Liver (tissue), 9 donors: ENCODE measurements around the gene CCBE1. TPM values are rescaled to one million over a fixed set of nuclear protein-coding genes. Genes with fewer than 3 reads are reported as not detected.

Source experiments
- DNase-seq: peaks from one replicate; pipeline ENCODE4 v3.0.0-alpha.2; 2017; ENCODE audit warnings: low spot score
- H3K27ac ChIP-seq, 2 donors: one replicate each; pipeline ENCODE4 v1.7.0; 2013; ENCODE audit warnings: inconsistent platforms in 2 of 2, low read length in 2 of 2, control low read depth in 1 of 2, low read depth in 1 of 2, mild to moderate bottlenecking in 1 of 2
- H3K27me3 ChIP-seq, 4 donors: one replicate each; pipeline versions ENCODE4 v1.6.1 to v1.7.0; 2013; ENCODE audit warnings: low read length in 3 of 4, inconsistent platforms in 1 of 4, mild to moderate bottlenecking in 1 of 4, moderate library complexity in 1 of 4; ENCODE audit not compliant: control insufficient read depth in 4 of 4, insufficient read depth in 4 of 4
- H3K36me3 ChIP-seq, 4 donors: one replicate each; pipeline versions ENCODE4 v1.6.1 to v1.7.0; 2013; ENCODE audit warnings: low read length in 3 of 4, mild to moderate bottlenecking in 3 of 4, low read depth in 1 of 4, moderate library complexity in 1 of 4; ENCODE audit not compliant: control insufficient read depth in 4 of 4, insufficient read depth in 3 of 4
- H3K4me1 ChIP-seq, 4 donors: one replicate each; pipeline versions ENCODE4 v1.6.1 to v1.7.0; 2013; ENCODE audit warnings: low read length in 3 of 4, mild to moderate bottlenecking in 3 of 4, moderate library complexity in 1 of 4; ENCODE audit not compliant: control insufficient read depth in 4 of 4, insufficient read depth in 4 of 4
- H3K4me3 ChIP-seq, 3 donors: one replicate each; pipeline versions ENCODE4 v1.6.1 to v1.7.0; 2013; ENCODE audit warnings: low read length in 3 of 3, control low read depth in 1 of 3, low read depth in 1 of 3, mild to moderate bottlenecking in 1 of 3
- H3K9ac ChIP-seq, 2 donors: one replicate each; pipeline ENCODE4 v1.7.0; 2013; ENCODE audit warnings: low read length in 2 of 2, mild to moderate bottlenecking in 2 of 2, moderate library complexity in 2 of 2, control low read depth in 1 of 2, low read depth in 1 of 2
- H3K9me3 ChIP-seq, 4 donors: one replicate each; pipeline versions ENCODE4 v1.6.1 to v1.7.0; 2013; ENCODE audit warnings: low read length in 3 of 4; ENCODE audit not compliant: control insufficient read depth in 4 of 4
- ATF3 ChIP-seq: IDR thresholded peaks from 2 replicates; pipeline ENCODE4 v1.6.1; 2016; ENCODE audit warnings: antibody characterized with exemption
- FOXA1 ChIP-seq: IDR thresholded peaks from 2 replicates; pipeline ENCODE4 v1.6.1; 2016; ENCODE audit warnings: antibody characterized with exemption
- FOXA2 ChIP-seq: IDR thresholded peaks from 2 replicates; pipeline ENCODE4 v1.6.1; 2016; ENCODE audit warnings: antibody characterized with exemption
- GABPA ChIP-seq, 2 donors: IDR thresholded peaks in 1 of 2; conservative IDR thresholded peaks in 1 of 2; 2 replicates each; pipeline ENCODE4 v1.6.1; 2016; ENCODE audit warnings: antibody characterized with exemption in 2 of 2, mild to moderate bottlenecking in 1 of 2, moderate library complexity in 1 of 2
- HNF4A ChIP-seq, 2 donors: conservative IDR thresholded peaks; 2 replicates each; pipeline ENCODE4 v1.6.1; 2016; ENCODE audit warnings: antibody characterized with exemption in 2 of 2, mild to moderate bottlenecking in 2 of 2
- HNF4G ChIP-seq: IDR thresholded peaks from 2 replicates; pipeline ENCODE4 v1.6.1; 2016; ENCODE audit warnings: antibody characterized with exemption
- MAX ChIP-seq: IDR thresholded peaks from 2 replicates; pipeline ENCODE4 v1.6.1; 2016; ENCODE audit warnings: antibody characterized with exemption
- NR2F2 ChIP-seq: IDR thresholded peaks from 2 replicates; pipeline ENCODE4 v1.6.1; 2016; ENCODE audit warnings: antibody characterized with exemption
- RAD21 ChIP-seq, 2 donors: IDR thresholded peaks; 2 replicates each; pipeline ENCODE4 v1.6.1; 2016; ENCODE audit warnings: antibody characterized with exemption in 2 of 2, mild to moderate bottlenecking in 2 of 2
- RXRA ChIP-seq, 2 donors: IDR thresholded peaks; 2 replicates each; pipeline ENCODE4 v1.6.1; 2017 to 2018; ENCODE audit warnings: antibody characterized with exemption in 2 of 2, mild to moderate bottlenecking in 1 of 2
- SP1 ChIP-seq: IDR thresholded peaks from 2 replicates; pipeline ENCODE4 v1.6.1; 2018; ENCODE audit warnings: antibody characterized with exemption, mild to moderate bottlenecking
- TAF1 ChIP-seq: conservative IDR thresholded peaks from 2 replicates; pipeline ENCODE4 v1.6.1; 2016; ENCODE audit warnings: antibody characterized with exemption, mild to moderate bottlenecking
- YY1 ChIP-seq: IDR thresholded peaks from 2 replicates; pipeline ENCODE4 v1.6.1; 2016; ENCODE audit warnings: antibody characterized with exemption, mild to moderate bottlenecking
- WGBS: extraction: QIAGEN DNeasy Blood & Tissue Kit; methylation state at CpG from one replicate; pipeline ENCODE4 v1.1.7; 2013; 5-methylcytosine and 5-hydroxymethylcytosine counted together
- polyA plus RNA-seq, 2 donors: library from polyadenylated mRNA; stranded (reverse) in 1 of 2; unstranded in 1 of 2; fragments of 200-250 nt in 1 of 2; fragments of >200 nt in 1 of 2; fragmentation: Nextera tagmentation in 1 of 2; extraction: Ambion mirVana in 1 of 2; gene quantifications; one replicate each; pipeline versions ENCODE4 v1.2.1 to v1.2.3, GENCODE V29; 2013 to 2015
- total RNA-seq, 2 donors: library from RNA; depleted of rRNA; stranded (reverse); fragments of >200 nt; gene quantifications; one replicate each; pipeline ENCODE4 v1.2.3, GENCODE V29; 2014
- TF ChIP-seq, protein P1 (sequence below): IDR thresholded peaks from 2 replicates; pipeline ENCODE4 v1.6.1; 2016; ENCODE audit warnings: antibody characterized with exemption
- TF ChIP-seq, protein P2 (sequence below): IDR thresholded peaks from 2 replicates; pipeline ENCODE4 v1.6.1; 2016; ENCODE audit warnings: antibody characterized with exemption, mild to moderate bottlenecking
- TF ChIP-seq, protein P3 (sequence below): fragments of 150-350 bp; IDR thresholded peaks from 2 replicates; pipeline ENCODE4 v1.5.1; 2017; ENCODE audit warnings: improper control_type of control experiment, low read depth, low read length; ENCODE audit not compliant: missing input control
- donor health status: healthy.
- donor health status: healthy.
- donor health status: healthy.
- donor health status: healthy.
- donor health status: healthy.

The CCBE1 gene
- total and polyA plus RNA-seq, 4 donors: 1.8 to 2.6 (median 2.2) TPM

DNA sequence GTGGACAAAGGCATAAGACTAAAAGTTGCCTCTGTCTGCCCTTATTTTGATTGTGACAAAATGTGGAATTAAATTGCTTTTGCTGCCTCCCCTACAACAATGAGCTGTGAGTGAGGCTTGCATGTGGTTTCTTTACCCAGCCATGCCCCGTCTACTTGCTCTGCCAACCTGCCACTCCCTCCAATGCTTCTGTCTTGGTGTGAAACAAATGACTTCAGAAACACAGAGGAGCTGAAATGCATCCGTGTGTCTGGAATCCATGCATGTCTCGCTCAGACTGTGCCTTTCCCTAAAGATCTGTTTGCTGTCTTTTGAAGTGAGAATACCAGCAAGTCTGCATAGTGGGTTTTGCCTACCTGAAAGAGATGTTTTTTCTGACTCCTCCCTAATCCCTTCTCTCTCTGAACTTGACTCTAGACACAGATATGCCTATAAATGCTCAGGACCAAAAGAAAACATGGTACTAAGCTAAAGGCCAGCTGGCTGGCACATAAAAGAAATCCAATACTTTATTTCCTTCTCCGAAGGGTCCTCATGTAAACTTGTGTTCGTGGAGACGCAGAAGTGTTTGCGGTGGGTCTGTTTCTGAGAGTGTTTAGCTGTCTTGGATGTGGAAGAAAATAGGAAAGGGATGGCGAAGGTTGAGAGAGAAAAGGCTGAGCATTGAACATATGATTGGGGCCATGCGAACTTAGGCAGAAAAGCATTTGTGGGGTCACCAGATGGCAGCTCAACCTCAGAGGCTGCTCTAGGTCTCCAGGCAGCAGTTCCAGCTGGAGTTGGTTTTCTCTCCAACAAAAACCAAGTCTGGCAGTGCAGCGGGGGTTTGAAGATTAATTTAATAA lies 120.5 kb downstream of the CCBE1 start:
- Histone ChIP-seq H3K27ac (no peak overlapping the region), H3K27me3 (peaks cover 0 to 2% (median 0%) of the 10 kb centered on the region in 4 donors), H3K4me1 (no peaks in the 10 kb centered on the region), H3K4me3 (no peak overlapping the region), H3K9ac (no peak overlapping the region), H3K9me3 (no peaks in the 10 kb centered on the region), H3K36me3 (no peaks in the 10 kb centered on the region)
- WGBS: 71% methylated on average over 10 of the region's 10 CpGs
- DNase-seq: no peak
- TF ChIP-seq SP1 (no peak), ATF3 (no peak), NR2F2 (no peak), RXRA (IDR thresholded peaks at IDR 0.05) (no peak), FOXA2 (no peak), RAD21 (IDR thresholded peaks at IDR 0.05) (no peak), YY1 (no peak), TAF1 (no peak), MAX (no peak), HNF4G (no peak), FOXA1 (no peak), HNF4A (conservative IDR thresholded peaks at IDR 0.05) (no peak)
- TF ChIP-seq, protein P1, sequence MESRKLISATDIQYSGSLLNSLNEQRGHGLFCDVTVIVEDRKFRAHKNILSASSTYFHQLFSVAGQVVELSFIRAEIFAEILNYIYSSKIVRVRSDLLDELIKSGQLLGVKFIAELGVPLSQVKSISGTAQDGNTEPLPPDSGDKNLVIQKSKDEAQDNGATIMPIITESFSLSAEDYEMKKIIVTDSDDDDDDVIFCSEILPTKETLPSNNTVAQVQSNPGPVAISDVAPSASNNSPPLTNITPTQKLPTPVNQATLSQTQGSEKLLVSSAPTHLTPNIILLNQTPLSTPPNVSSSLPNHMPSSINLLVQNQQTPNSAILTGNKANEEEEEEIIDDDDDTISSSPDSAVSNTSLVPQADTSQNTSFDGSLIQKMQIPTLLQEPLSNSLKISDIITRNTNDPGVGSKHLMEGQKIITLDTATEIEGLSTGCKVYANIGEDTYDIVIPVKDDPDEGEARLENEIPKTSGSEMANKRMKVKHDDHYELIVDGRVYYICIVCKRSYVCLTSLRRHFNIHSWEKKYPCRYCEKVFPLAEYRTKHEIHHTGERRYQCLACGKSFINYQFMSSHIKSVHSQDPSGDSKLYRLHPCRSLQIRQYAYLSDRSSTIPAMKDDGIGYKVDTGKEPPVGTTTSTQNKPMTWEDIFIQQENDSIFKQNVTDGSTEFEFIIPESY: no peak
- TF ChIP-seq, protein P2, sequence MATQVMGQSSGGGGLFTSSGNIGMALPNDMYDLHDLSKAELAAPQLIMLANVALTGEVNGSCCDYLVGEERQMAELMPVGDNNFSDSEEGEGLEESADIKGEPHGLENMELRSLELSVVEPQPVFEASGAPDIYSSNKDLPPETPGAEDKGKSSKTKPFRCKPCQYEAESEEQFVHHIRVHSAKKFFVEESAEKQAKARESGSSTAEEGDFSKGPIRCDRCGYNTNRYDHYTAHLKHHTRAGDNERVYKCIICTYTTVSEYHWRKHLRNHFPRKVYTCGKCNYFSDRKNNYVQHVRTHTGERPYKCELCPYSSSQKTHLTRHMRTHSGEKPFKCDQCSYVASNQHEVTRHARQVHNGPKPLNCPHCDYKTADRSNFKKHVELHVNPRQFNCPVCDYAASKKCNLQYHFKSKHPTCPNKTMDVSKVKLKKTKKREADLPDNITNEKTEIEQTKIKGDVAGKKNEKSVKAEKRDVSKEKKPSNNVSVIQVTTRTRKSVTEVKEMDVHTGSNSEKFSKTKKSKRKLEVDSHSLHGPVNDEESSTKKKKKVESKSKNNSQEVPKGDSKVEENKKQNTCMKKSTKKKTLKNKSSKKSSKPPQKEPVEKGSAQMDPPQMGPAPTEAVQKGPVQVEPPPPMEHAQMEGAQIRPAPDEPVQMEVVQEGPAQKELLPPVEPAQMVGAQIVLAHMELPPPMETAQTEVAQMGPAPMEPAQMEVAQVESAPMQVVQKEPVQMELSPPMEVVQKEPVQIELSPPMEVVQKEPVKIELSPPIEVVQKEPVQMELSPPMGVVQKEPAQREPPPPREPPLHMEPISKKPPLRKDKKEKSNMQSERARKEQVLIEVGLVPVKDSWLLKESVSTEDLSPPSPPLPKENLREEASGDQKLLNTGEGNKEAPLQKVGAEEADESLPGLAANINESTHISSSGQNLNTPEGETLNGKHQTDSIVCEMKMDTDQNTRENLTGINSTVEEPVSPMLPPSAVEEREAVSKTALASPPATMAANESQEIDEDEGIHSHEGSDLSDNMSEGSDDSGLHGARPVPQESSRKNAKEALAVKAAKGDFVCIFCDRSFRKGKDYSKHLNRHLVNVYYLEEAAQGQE: no peak
- TF ChIP-seq, protein P3, sequence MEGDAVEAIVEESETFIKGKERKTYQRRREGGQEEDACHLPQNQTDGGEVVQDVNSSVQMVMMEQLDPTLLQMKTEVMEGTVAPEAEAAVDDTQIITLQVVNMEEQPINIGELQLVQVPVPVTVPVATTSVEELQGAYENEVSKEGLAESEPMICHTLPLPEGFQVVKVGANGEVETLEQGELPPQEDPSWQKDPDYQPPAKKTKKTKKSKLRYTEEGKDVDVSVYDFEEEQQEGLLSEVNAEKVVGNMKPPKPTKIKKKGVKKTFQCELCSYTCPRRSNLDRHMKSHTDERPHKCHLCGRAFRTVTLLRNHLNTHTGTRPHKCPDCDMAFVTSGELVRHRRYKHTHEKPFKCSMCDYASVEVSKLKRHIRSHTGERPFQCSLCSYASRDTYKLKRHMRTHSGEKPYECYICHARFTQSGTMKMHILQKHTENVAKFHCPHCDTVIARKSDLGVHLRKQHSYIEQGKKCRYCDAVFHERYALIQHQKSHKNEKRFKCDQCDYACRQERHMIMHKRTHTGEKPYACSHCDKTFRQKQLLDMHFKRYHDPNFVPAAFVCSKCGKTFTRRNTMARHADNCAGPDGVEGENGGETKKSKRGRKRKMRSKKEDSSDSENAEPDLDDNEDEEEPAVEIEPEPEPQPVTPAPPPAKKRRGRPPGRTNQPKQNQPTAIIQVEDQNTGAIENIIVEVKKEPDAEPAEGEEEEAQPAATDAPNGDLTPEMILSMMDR: no peak

DNA sequence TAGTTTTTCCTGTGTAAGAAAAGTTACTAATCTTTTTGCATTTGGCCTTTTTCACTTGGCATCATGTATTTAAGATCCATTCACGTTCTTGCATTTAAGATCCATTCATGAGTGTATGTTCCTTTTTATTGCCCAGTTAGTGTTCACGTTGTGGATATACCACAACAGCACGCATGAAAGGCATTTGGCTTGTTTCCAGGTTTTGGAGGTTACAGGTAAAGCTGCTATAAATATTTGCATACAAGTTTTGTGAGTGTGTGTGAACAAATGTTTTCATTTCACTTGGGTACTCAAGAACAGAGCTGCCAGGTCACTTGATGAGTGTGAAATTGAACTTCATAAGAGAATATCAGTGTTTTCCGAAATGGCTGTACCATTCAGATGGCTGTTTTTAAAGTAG lies 121.2 kb downstream of the CCBE1 start:
- no peaks in the 10 kb centered on the region for H3K4me1 ChIP-seq
- no peaks in the 10 kb centered on the region for H3K36me3 ChIP-seq
- DNase-seq: no peak
- WGBS: 63% methylated on average over 4 of the region's 4 CpGs
- peaks cover 0 to 2% (median 0%) of the 10 kb centered on the region in 4 donors for H3K27me3 ChIP-seq
- no peak overlapping the region for H3K4me3 ChIP-seq
- TF ChIP-seq TAF1 (no peak), ATF3 (no peak), GABPA (IDR thresholded peaks at IDR 0.05 in 1 of 2, conservative IDR thresholded peaks at IDR 0.05 in 1 of 2) (no peak)
- no peaks in the 10 kb centered on the region for H3K9me3 ChIP-seq
- H3K27ac ChIP-seq: no peak overlapping the region
- no peak overlapping the region for H3K9ac ChIP-seq
